Left cardiac atrium (tissue), 4 donors: ENCODE results near the gene TOP2B. TPM values are rescaled to one million over a fixed set of nuclear protein-coding genes. Genes with fewer than 3 reads are reported as not detected.

ENCODE experiments used
- ATAC-seq, 2 donors: fragments of 200-7000 bp; cut with Tn5 transposase; one replicate each; pipeline ENCODE4 v1.9.1; 2020; ENCODE audit warnings: mild to moderate bottlenecking in 2 of 2, moderate library complexity in 2 of 2
- DNase-seq: peaks from one replicate; pipeline ENCODE4 v3.0.0-alpha.2; 2020
- intact Hi-C, 2 donors: fragments of 100-400 bp; cut with DNase I; formaldehyde crosslinking; loops; one replicate each; pipeline versions ENCODE4 v1.14.1 to v1.15.1; 2022 to 2023
- total RNA-seq, 2 donors: library from RNA; stranded (reverse); fragmentation: NEBNext Ultra II Directional; extraction: Animal tissue kit (Norgen Biotek cat#: 25700); gene quantifications; one replicate each; pipeline ENCODE4 v1.2.1, GENCODE V29; 2021
- donor health status: DM: no; HTN: yes; CAD: no.
- donor health status: DM: no; HTN: yes; CAD: no; lungs with severe emphysema.
- donor health status: DM: yes; HTN: yes; CAD: no.
- donor health status: Dilated cardiomyopathy.

The TOP2B gene
- total RNA-seq, 2 donors from 2014 or later: 79.1 to 101 TPM

DNA sequence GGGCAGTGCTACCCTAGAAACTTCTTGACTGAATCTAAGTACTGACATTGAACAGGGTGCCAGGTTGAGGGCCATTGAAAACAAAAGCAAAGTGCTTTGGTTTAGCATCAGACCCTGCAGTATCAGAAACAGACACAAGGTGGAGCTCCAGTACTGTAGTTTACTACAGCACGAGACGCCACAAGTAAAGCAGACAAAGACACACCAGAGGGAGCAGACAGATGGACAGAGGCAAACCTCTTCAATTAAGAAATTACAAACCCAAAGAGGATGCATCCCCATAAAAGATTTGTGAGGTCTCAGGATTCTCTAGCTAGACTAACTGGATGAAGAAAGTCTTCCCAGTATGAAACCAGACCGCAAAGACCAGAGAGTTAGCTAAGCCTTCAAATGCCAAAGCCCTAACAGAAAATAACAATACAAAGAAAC is 16.6 kb downstream of the TOP2B start:
- intact Hi-C loops: loop anchor here in 1 of 2 donors (5.0 to 10.0 kb wide), 2 partner anchors 209 to 1067 kb away; no protein-coding TSS in a partner anchor
- DNase-seq (peak; percentile 45), ATAC-seq (peak; percentile 65 to 85)

DNA sequence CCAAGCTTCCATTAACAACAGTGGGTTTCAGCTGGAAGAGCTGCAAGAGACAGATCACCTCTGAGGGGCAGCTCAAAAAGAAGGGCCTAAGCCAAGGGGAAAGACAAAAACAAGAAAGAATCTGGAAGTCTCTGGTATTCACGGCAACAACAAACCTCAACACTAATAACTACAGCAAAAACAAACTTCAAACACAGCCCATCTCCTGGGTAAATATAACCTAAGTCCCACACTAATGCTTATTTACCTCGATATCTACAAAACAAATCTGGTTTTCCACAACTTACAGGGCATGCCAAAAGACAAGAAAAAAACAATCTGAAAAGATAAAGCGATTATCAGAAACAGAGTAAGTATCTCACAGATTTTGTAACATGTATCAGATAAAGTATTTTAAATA is 29.7 kb downstream of the TOP2B start:
- intact Hi-C loops: no loop called here
- DNase-seq: no peak
- ATAC-seq: no peak

DNA sequence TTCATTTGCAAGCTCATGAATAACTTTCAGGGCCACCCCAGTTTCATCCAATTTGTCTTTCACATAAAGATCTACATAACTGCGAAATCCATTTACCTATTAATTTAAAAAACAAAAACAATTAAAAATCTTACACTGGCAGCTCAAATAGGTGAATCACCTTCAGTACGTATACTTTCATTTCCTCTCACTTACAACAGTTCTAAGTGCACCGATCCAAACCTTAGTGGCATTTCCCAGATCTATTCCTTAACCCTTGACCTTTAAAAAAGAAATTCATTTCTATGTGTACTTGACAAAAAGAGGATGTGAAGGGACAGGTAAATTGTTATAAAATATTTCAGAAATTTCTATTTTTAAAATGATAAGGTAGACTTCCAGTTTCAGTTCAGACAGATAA is 30.8 kb downstream of the TOP2B start:
- no peak for ATAC-seq
- no peak for DNase-seq
- intact Hi-C loops: no loop called here

DNA sequence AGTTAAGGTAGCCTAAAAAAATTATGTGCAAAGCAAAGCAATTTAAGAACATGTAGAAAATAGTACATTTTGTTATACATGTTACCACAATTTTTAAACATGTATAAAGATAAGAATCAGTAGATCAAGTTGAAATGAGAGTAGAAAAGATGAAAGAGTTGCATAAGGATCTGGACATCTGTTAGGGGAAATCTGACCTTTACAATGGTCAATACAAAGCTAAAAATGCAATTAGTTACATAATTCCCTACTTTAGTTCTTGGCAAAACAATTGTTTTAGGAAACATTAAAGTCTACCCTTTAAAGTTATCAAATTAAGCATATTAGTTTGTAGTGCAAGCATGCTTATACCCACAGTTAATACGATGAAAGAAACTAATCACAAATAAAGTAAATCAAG is 32.7 kb downstream of the TOP2B start:
- intact Hi-C loops: no loop called here
- DNase-seq: no peak
- no peak for ATAC-seq

DNA sequence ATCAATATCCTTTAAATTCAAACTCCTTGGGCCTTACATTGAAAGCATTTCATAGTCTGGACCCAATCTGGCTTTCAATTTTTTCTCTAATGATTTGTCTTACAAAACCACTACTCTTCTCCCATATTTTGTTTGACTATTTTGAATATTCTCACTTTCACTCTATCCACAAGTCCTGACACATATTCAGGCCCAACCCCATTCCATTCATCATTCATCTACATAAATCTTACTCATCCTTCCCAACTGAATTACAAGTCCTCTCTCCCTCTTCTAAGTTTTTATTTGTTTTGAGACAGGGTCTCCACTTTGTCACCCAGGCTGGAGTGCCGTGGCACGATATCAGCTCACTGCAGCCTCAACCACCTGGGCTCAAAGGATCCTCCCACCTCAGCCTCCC is 43.6 kb downstream of the TOP2B start:
- ATAC-seq (no peak), DNase-seq (no peak)
- intact Hi-C loops: no loop called here

DNA sequence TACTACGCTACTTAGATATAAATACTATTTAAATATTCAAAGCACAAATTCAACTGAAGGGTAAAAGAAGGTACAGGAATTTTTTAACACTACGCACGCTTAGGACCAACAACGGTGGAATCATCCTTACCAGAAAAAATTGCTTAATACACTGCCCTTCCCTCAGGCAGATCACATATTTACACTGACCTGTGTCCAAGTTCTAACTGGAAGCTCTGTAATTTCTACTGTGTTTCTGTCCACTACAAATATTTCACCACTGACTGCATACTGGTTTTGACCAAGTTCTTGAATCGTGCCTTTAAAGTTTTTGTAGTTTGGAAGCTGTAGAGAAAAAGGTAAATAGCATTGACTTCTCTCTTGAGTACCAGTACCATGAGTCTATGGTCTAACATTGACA is 44.2 kb downstream of the TOP2B start:
- intact Hi-C loops: no loop called here
- ATAC-seq: no peak
- DNase-seq: no peak

DNA sequence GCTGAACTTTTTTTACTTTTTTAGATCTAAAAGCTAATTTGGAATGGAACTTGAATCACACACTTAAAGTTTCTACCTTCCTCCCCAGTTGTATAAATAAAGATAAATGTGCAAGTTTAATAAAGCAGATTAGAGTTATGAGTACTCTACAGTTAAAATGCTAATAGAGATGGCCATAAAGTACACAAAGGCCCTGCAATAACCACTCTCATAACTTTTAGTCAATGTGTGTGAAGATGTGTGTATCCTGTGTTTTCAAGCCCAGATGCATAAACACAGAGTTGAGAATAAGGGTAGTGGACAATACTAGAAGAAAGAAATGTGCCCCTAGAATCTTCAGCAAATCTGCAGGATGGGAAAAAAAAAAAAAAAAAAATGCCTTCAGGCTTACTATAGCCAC is 45.3 kb downstream of the TOP2B start:
- no peak for ATAC-seq
- DNase-seq: no peak
- intact Hi-C loops: no loop called here

DNA sequence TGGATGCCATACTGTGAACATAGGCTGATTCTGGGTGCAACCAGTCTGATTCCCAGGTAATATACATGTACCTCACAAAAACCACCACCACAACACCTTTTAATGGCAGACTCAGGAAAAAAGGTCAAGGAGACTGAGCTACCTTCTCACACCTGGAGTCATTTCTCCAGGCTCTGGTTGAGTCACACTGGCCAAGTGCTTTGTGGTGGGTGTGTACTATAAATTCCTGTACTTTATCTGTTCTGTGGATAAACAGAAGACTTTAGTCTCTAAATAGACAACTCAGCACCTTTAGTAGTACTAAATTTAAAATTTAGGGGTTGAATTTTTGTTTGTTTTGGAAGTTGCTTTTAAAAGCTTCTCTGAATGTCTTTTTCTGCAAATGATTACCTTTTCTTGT is 46.7 kb downstream of the TOP2B start:
- intact Hi-C loops: no loop called here
- ATAC-seq (peak in 1 of 2 donors; percentile 31), DNase-seq (no peak)

DNA sequence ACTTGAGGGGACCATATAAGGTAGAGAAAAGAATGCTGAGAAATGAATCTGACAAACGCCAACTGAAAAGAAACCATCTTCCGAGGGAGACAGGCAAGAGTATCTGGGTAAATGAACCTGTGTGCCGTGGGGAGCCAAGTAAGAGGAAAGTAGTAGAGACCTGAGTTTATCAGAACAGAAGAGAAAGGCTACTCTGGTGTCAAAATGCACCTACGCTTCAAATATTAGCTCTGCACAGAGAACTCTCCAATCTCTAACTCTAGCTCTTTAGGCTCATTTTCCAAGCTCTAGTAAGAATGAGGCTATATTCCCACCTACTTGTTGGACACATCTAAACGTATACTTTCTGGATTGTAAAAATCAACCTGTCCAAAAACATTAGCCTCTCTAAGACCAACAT is 53.5 kb downstream of the TOP2B start:
- intact Hi-C loops: no loop called here

DNA sequence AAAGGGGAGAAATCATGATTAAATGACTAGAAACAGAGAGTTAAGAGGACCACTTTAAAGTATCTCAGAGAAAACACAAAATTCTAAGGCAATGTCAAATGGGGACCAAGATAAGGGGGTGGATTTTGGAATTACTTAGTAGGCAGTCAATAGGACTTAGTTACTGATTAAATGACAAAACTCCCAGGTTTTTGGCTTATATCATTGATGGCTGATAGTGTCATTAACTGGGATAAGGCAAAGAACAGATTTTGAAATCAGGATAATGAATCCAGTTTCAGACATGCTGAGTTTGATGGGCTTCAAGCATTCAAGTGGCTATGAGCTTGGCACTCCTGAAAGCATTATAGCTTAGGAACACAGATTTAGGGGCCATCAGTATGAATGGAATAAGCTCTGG is 53.9 kb downstream of the TOP2B start:
- no peak for ATAC-seq
- intact Hi-C loops: no loop called here
- DNase-seq: no peak

More for the DNA sequence above, 53.5 kb downstream of the TOP2B start:
- DNase-seq: no peak
- ATAC-seq: no peak

DNA sequence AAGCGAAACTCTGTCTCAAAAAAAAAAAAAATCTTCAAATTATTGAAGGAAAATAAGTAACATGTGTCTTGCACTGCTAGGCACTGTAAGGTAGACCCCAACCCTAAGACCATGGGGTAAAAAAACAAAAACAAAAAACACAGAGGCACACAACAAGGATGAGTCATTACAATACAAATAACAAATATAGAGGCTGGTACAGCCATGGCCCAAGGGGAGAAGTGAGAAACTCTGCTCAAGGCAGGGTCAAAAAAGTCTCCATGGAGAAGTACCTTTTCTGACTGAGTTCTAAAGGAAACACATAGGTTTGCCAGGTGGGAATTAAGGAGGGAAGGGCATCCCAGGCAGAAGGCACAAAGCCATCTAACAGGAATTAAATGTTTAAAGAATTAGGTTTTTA is 54.5 kb downstream of the TOP2B start:
- ATAC-seq (no peak), DNase-seq (no peak)
- intact Hi-C loops: no loop called here

DNA sequence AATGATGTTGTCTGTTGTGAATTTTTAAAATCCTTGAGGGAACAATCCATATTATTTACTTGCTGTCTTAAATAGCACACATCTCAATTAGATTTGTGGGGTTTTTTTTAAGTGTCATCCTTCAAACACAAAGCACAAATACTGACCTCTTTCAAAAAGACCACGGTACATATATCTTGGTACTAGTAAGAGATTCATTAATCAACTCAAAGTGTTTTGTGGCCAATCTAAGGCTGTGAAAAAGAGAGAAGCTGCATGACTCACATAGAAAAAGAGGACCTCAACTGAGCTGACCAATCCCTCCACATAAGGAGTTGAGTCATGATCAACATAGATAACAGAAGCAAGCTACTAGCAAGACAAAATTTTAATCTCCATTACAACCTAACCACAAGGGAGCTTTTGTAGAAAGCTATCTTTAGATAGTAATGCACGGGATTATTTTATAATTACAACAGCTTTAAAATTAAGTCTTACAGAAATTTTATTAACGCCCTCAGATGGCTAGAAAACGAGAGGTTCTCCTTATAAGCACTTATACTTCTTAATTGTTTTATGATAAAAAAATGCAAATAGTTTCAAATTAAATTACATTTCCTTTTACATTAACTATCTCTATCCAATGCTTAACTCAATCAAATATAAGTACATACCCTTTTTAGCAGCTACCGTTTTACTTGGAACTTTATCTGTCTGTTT is 60.5 kb downstream of the TOP2B start:
- DNase-seq: no peak
- peak; percentile 56 to 95 for ATAC-seq
- intact Hi-C loops: no loop called here

DNA sequence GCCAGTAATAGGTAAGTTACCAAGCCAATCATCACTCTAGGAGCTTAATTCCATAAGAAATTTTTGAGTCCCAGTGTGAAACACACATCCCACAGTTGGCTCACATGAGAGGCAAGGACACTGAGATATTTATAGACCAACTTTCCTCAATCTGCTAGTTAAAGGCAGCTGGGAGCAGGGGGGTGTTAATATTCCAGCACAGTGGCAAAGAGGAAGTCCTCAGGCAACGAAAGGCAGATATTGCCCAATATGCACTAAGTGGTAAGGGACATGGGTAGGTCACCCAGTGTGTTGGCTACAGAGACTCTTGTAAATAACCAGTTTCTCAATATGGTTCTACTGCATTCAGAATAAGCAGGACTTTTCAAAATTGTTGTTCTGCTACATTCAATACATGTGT is 61.0 kb downstream of the TOP2B start:
- peak; percentile 86 to 88 for ATAC-seq
- peak; percentile 27 for DNase-seq
- intact Hi-C loops: no loop called here

DNA sequence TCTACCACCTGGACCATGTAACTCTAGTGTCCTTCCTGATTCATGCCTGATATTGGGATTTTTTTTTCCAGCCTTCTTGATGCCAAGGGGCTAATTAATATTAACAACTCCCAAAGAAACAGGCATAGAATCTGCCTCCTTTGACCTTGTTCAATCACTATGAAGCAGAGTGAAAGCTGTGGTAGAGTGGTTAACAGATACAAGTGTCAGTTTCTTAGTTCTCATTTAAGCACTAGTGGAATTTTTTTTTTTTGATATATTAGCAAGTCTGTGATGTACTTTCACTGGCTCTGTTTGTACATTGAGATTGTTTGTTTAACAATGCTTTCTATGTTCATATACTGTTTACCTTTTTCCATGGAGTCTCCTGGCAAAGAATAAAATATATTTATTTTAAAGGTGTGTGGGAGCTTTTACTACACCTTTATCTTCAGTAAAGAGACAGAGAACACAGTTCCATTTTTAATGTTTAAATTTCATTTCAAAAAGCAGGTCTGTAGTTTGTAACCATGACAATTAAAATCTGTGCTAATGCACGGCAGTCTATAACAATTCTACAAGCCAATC is 67.1 kb downstream of the TOP2B start:
- intact Hi-C loops: loop anchor here (5.0 to 10.0 kb wide), 3 partner anchors 440 to 825 kb away; no protein-coding TSS in a partner anchor
- ATAC-seq: no peak
- DNase-seq: no peak

DNA sequence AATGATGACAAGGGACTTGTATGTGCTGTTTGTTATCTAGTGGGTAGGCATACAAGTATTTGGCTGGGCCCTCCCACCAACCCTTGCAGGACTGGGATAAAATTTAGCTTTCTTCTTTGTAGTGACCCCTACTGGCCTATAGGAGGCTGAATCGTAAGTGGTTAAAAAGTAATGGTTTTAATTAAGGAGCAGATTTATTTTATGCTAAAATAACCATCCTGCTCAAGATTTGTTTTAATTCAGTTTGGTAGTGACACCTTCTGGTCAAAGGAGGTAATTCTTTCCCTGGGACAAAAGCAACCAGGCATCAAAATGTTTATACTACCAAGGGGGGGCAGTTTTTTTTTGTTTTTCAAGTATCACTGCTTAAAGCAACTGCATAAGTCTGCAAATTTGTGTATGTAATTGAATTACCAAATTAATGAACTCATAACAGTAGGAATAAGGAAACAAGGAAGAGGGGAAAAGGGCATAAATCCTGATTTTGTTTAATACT is 70.7 kb downstream of the TOP2B start:
- intact Hi-C loops: loop anchor here (5.0 to 10.0 kb wide), 4 partner anchors 167 to 632 kb away; partner anchors contain the start of gene RARB (in 1 of the 2)
- ATAC-seq (peak; percentile 55 to 58), DNase-seq (peak; percentile 39)

DNA sequence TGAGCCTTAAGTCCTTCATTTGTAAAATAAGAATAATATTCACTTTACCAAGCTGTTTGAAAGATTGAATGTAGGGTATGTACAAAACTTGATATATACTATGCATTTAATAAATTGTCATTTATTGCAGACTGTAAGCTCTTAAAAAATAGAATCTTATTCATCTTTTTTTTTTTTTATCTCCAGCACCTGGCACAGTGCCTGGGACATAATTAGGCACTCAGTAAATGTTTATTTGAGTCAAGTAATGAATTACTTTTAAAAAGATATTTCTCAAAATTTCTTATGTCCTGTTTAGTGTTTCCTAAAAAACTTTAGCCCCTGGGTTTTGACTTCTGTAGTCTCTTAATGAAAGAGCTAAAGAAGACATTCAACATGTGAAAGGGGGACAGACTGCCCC is 71.7 kb downstream of the TOP2B start:
- ATAC-seq (no peak), DNase-seq (no peak)
- intact Hi-C loops: loop anchor here (5.0 to 10.0 kb wide), 4 partner anchors 166 to 631 kb away; partner anchors contain the start of gene RARB (in 1 of the 2)

DNA sequence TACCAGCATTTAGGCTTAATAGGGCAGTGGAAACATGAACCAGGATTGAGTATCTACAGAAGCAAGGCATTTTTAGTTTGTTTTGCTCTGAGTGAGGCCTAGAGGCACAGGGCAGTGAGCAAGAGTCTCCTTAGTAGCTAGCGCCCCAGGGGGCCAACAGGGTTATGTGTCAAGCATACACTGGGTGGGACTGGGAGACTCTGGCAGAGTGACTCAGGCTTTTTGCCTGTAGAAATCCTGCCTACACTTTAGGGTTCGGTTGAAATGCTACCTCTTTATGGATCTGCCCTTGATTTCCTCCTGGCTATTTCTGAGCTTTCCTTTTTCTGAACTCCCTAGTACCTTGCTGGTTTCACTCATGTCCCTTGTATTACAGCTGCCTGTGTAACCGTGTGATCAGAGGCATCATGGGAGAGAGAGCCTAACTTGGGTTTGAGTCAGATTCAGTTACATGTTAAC is 72.2 kb downstream of the TOP2B start:
- intact Hi-C loops: loop anchor here (5.0 to 10.0 kb wide), 4 partner anchors 165 to 630 kb away; partner anchors contain the start of gene RARB (in 1 of the 2)
- ATAC-seq: peak; percentile 67 to 74
- peak; percentile 70 for DNase-seq

DNA sequence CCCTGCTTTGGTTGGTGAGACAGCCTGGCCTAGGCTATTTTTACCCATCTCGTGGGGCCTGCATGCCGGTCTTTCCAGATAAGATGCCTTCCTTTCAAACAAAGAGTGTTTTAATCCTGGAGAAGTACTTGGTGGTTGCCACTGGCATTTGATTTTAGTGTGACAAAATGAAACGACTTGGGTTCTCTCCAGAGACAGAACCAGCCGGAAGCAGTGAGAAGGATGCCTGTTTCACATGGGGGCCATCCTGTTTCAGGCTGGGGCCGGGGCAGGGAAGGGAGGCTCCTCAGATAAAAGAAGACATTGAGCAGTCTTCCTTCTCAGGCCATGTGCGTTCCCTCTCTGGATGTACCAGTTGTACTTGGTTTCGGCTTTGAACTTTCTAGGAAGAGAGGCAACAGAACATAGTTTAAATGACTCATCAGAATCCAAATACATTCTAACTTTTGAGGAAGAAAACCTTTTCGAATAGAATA is 74.9 kb downstream of the TOP2B start:
- ATAC-seq: peak; percentile 51 to 64
- intact Hi-C loops: loop anchor here (2.0 to 10.0 kb wide), 5 partner anchors 161 to 628 kb away; partner anchors contain the start of gene RARB (in 2 of the 2)
- DNase-seq: no peak

DNA sequence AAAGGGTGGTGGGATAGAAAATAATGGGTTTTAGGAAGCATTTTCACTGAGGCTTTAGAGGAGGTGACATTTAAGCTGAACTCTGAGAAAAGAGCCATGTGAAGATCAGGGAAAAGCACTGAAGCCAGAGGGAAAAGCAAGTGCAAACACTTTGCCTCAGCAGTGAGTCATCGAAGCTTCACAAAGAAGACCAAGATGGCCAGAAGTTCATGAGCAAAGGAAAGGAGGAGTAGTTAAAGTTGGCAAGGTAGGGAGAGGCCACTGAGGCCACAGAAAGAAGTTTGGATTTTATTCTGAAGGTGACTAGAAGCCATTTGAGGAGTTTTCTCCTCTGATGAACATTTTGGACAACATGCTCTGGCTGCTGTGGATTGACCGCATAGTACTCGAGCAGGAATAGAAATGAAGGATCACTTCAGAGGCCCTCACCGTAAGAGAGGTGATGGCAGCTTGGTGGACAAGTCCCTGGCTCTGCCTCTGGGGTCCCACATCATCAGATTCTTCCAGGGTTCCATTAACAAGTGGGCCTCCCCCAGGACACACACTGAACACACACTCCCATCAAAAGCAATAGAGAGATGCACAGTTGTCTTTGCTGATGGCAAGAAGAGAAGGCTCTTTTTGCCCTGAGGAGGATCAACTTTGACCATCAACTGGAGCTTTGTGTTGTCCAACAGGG is 75.5 kb downstream of the TOP2B start:
- DNase-seq (no peak), ATAC-seq (no peak)
- intact Hi-C loops: loop anchor here in 1 of 2 donors (2.0 kb wide), 1 partner anchor 160 kb away; the partner anchor contains the start of gene RARB
